AG04449 (cell line): ENCODE results near the gene IGF2BP2.

Experiments used
- CTCF ChIA-PET: fragments of 350-600 bp; formaldehyde crosslinking; extraction: SDS; loops from one replicate; lab custom pipeline; 2021; ENCODE audit warnings: antibody characterized with exemption; lab: Yijun Ruan, JAX
- POLR2A ChIA-PET: fragments of 400-600, 350-600 bp; formaldehyde crosslinking; extraction: SDS; loops from one replicate; lab custom pipeline; 2020; ENCODE audit warnings: antibody characterized with exemption, inconsistent platforms; lab: Yijun Ruan, JAX
- DNase-seq: peaks from one replicate; pipeline ENCODE4 v3.0.0-alpha.2; 2010; ENCODE audit warnings: low read depth, low spot score
- H3K4me3 ChIP-seq: 2 replicates; pipeline ENCODE4 v1.5.1; 2011; ENCODE audit warnings: low read depth, mild to moderate bottlenecking, control low read depth, low read length
- CTCF ChIP-seq: IDR thresholded peaks from one replicate; pipeline ENCODE4 v1.5.1; 2011; ENCODE audit warnings: mild to moderate bottlenecking, moderate library complexity, low read length, control low read depth, inconsistent platforms; ENCODE audit not compliant: insufficient read depth; ENCODE audit errors: missing control alignments

The IGF2BP2 gene

GRCh38 chr3:185606196-185606595 is 218.6 kb downstream of the IGF2BP2 start:
- no peak overlapping the region for H3K4me3 ChIP-seq
- POLR2A ChIA-PET = interaction anchor here (0.7 kb wide), 1 partner anchor 10 kb away, joined by 3 read pairs; no protein-coding TSS in a partner anchor
- CTCF ChIA-PET = interaction anchor here (1.4 kb wide), 1 partner anchor 30 kb away, joined by 3 read pairs; no protein-coding TSS in a partner anchor
- no peak for TF ChIP-seq CTCF
- DNase-seq = no peak

GRCh38 chr3:185605566-185605965 is 219.3 kb downstream of the IGF2BP2 start:
- no peak overlapping the region for H3K4me3 ChIP-seq
- DNase-seq = no peak
- POLR2A ChIA-PET = interaction anchor here (0.7 kb wide), 1 partner anchor 10 kb away, joined by 3 read pairs; no protein-coding TSS in a partner anchor
- CTCF ChIA-PET = interaction anchor here (1.4 kb wide), 1 partner anchor 30 kb away, joined by 3 read pairs; no protein-coding TSS in a partner anchor
- no peak for TF ChIP-seq CTCF

- ChIA-PET POLR2A (no interaction called here), CTCF (interaction anchor here (1.4 kb wide), 1 partner anchor 21 kb away, joined by 4 read pairs; no protein-coding TSS in a partner anchor)
- no peak for DNase-seq
- no peak overlapping the region for H3K4me3 ChIP-seq
- TF ChIP-seq CTCF = no peak
Measured at GRCh38 chr3:185595526-185595925, 229.3 kb downstream of the IGF2BP2 start.

GRCh38 chr3:185594073-185594472 is 230.8 kb downstream of the IGF2BP2 start:
- TF ChIP-seq CTCF = no peak
- ChIA-PET POLR2A (no interaction called here), CTCF (no interaction called here)
- DNase-seq = no peak
- no peak overlapping the region for H3K4me3 ChIP-seq
